SK-N-SH (cell line): ENCODE data around the gene CHRND. TPM values are rescaled to one million over a fixed set of nuclear protein-coding genes. Genes with fewer than 3 reads are reported as not detected.

Experiments used
- CTCF ChIA-PET: fragments of 300-600, 350-600 bp; formaldehyde crosslinking; extraction: SDS; loops from one replicate; lab custom pipeline; 2021; lab: Yijun Ruan, JAX
- POLR2A ChIA-PET: fragments of 350-600 bp; sonication (Branson Sonifier 250); formaldehyde crosslinking; extraction: SDS; loops from one replicate; lab custom pipeline; 2020; ENCODE audit warnings: antibody characterized with exemption, inconsistent platforms; lab: Yijun Ruan, JAX
- DNase-seq: peaks from one replicate; pipeline ENCODE4 v3.0.0; 2012
- H2AFZ ChIP-seq: fragments of 200-600 bp; sonication (generic); 2 replicates; pipeline ENCODE4 v1.8.1; 2016; ENCODE audit warnings: antibody characterized with exemption, mild to moderate bottlenecking, low read depth
- H3F3A ChIP-seq: fragments of 200-600 bp; sonication (generic); replicated peaks from 2 replicates; pipeline ENCODE3; 2016; ENCODE audit warnings: antibody characterized with exemption, mild to moderate bottlenecking; ENCODE audit not compliant: insufficient read depth
- H3K27ac ChIP-seq, 2 experiments: fragments of 200-500 bp in 1 of 2; fragments of 200-600 bp in 1 of 2; sonication (Bioruptor generic) in 1 of 2; sonication (generic), shearing (Covaris generic) in 1 of 2; 2 replicates each; pipeline versions ENCODE4 v1.5.1 to v1.6.1; 2014 to 2016; ENCODE audit warnings: low read depth in 2 of 2, inconsistent platforms in 1 of 2, low read length in 1 of 2, mild to moderate bottlenecking in 1 of 2, mixed read lengths in 1 of 2
- H3K27me3 ChIP-seq: fragments of 200-600 bp; sonication (generic), shearing (Covaris generic); 2 replicates; pipeline ENCODE4 v1.6.1; 2016; ENCODE audit warnings: mixed run types; ENCODE audit not compliant: insufficient read depth
- H3K36me3 ChIP-seq, 2 experiments: fragments of 200-500 bp in 1 of 2; fragments of 200-600 bp in 1 of 2; sonication (Bioruptor generic) in 1 of 2; sonication (generic) in 1 of 2; replicated peaks in 1 of 2; 2 replicates each; pipeline versions ENCODE3 to v1.5.1; 2014 to 2016; ENCODE audit warnings: low read length in 1 of 2, mild to moderate bottlenecking in 1 of 2; ENCODE audit not compliant: insufficient read depth in 2 of 2, control insufficient read depth in 1 of 2
- H3K4me1 ChIP-seq, 2 experiments: fragments of 200-500 bp in 1 of 2; fragments of 200-600 bp in 1 of 2; sonication (Bioruptor generic) in 1 of 2; sonication (generic), shearing (Covaris generic) in 1 of 2; 2 replicates each; pipeline versions ENCODE4 v1.5.1 to v1.6.1; 2014 to 2016; ENCODE audit warnings: low read depth in 1 of 2, low read length in 1 of 2, mixed run types in 1 of 2; ENCODE audit not compliant: insufficient read depth in 2 of 2, control insufficient read depth in 1 of 2
- H3K4me2 ChIP-seq: fragments of 200-600 bp; sonication (generic), shearing (Covaris generic); 2 replicates; pipeline ENCODE4 v1.6.1; 2017; ENCODE audit warnings: mixed run types
- H3K4me3 ChIP-seq, 2 experiments: fragments of 200-500 bp in 1 of 2; fragments of 200-600 bp in 1 of 2; sonication (Bioruptor generic) in 1 of 2; sonication (generic), shearing (Covaris generic) in 1 of 2; 2 replicates each; pipeline versions ENCODE4 v1.5.1 to v1.8.1; 2014 to 2016; ENCODE audit warnings: low read depth in 2 of 2, inconsistent platforms in 1 of 2, low read length in 1 of 2, mild to moderate bottlenecking in 1 of 2, mixed read lengths in 1 of 2, moderate library complexity in 1 of 2
- H3K79me2 ChIP-seq: fragments of 200-600 bp; sonication (generic); 2 replicates; pipeline ENCODE4 v1.8.1; 2017; ENCODE audit warnings: mild to moderate bottlenecking; ENCODE audit not compliant: insufficient read depth
- H3K9ac ChIP-seq: fragments of 200-600 bp; sonication (generic); 2 replicates; pipeline ENCODE4 v1.6.1; 2017; ENCODE audit warnings: mixed run types
- H3K9me2 ChIP-seq: fragments of 200-600 bp; sonication (generic); 2 replicates; pipeline ENCODE4 v1.6.1; 2017; ENCODE audit warnings: mixed run types
- H3K9me3 ChIP-seq: fragments of 200-600 bp; sonication (generic); 2 replicates; pipeline ENCODE4 v1.6.1; 2017; ENCODE audit warnings: mixed run types, mild to moderate bottlenecking, moderate library complexity
- H4K20me1 ChIP-seq: fragments of 200-600 bp; sonication (generic); 2 replicates; pipeline ENCODE4 v1.6.1; 2017; ENCODE audit warnings: mild to moderate bottlenecking, mixed run types; ENCODE audit not compliant: insufficient read depth
- CHD2 ChIP-seq: fragments of 150-350 bp; IDR thresholded peaks from 2 replicates; pipeline ENCODE4 v1.6.1; 2018; ENCODE audit warnings: low read length; ENCODE audit not compliant: partially characterized antibody
- ELF1 ChIP-seq: IDR thresholded peaks from 2 replicates; pipeline ENCODE4 v1.4.0; 2012
- EP300 ChIP-seq, 2 experiments: IDR thresholded peaks; 2 replicates each; pipeline versions ENCODE4 v1.4.0 to v1.6.1; 2012; ENCODE audit warnings: borderline replicate concordance in 1 of 2, low read depth in 1 of 2, low read length in 1 of 2
- EZH2phosphoT487 ChIP-seq: fragments of 200-600 bp; sonication (generic); IDR thresholded peaks from 2 replicates; pipeline ENCODE4 v1.6.1; 2017; ENCODE audit warnings: low read depth, mixed run types, mild to moderate bottlenecking, antibody characterized with exemption, moderate library complexity, borderline replicate concordance
- FOSL2 ChIP-seq: IDR thresholded peaks from 2 replicates; pipeline ENCODE4 v1.4.0; 2012; ENCODE audit warnings: low read depth, mild to moderate bottlenecking, moderate library complexity, borderline replicate concordance
- FOXJ3 ChIP-seq: sonication (generic); formaldehyde crosslinking; IDR thresholded peaks from 2 replicates; pipeline ENCODE4 v1.5.1; 2020; ENCODE audit warnings: mild to moderate bottlenecking, missing genetic modification reagents
- FOXM1 ChIP-seq: IDR thresholded peaks from 2 replicates; pipeline ENCODE4 v1.4.0; 2012; ENCODE audit warnings: low read depth, mild to moderate bottlenecking
- GATA2 ChIP-seq: sonication (generic); formaldehyde crosslinking; IDR thresholded peaks from 2 replicates; pipeline ENCODE4 v1.5.0; 2020; ENCODE audit warnings: mild to moderate bottlenecking, missing genetic modification reagents
- MEF2A ChIP-seq: IDR thresholded peaks from 2 replicates; pipeline ENCODE4 v1.4.0; 2012; ENCODE audit warnings: low read depth, borderline replicate concordance
- POLR2AphosphoS5 ChIP-seq: IDR thresholded peaks from 2 replicates; pipeline ENCODE4 v1.6.1; 2012; ENCODE audit warnings: low read depth, low read length
- RAD21 ChIP-seq: IDR thresholded peaks from 2 replicates; pipeline ENCODE4 v1.6.1; 2012; ENCODE audit warnings: mild to moderate bottlenecking, low read length
- RCOR1 ChIP-seq: fragments of 150-350 bp; IDR thresholded peaks from 2 replicates; pipeline ENCODE4 v1.6.1; 2017; ENCODE audit warnings: antibody characterized with exemption, low read length
- RFX5 ChIP-seq: IDR thresholded peaks from 2 replicates; pipeline ENCODE4 v1.6.1; 2012; ENCODE audit warnings: mild to moderate bottlenecking, improper control_type of control experiment, low read length
- RXRA ChIP-seq: IDR thresholded peaks from 2 replicates; pipeline ENCODE4 v1.4.0; 2012; ENCODE audit warnings: low read depth, mild to moderate bottlenecking, borderline replicate concordance
- SIN3A ChIP-seq: IDR thresholded peaks from 2 replicates; pipeline ENCODE4 v1.6.1; 2012; ENCODE audit warnings: low read depth, mild to moderate bottlenecking, low read length, moderate library complexity, borderline replicate concordance
- TAF1 ChIP-seq: IDR thresholded peaks from 2 replicates; pipeline ENCODE4 v1.6.1; 2012; ENCODE audit warnings: low read depth, mild to moderate bottlenecking, low read length, moderate library complexity, borderline replicate concordance
- TCF12 ChIP-seq: IDR thresholded peaks from 2 replicates; pipeline ENCODE4 v1.4.0; 2012
- YY1 ChIP-seq: IDR thresholded peaks from 2 replicates; pipeline ENCODE4 v1.4.0; 2012; ENCODE audit warnings: low read depth, mild to moderate bottlenecking
- WGBS: methylation state at CpG from one replicate; pipeline ENCODE4 v1.1.6; 2017; ENCODE audit warnings: low lambda C conversion rate; 5-methylcytosine and 5-hydroxymethylcytosine counted together
- polyA plus RNA-seq, 3 experiments: library from polyadenylated mRNA; depleted of rRNA; stranded (reverse); fragments of >200 nt; gene quantifications; 2 replicates each; pipeline ENCODE4 v1.2.3, GENCODE V29; 2012
- TF ChIP-seq, protein P1 (sequence below): IDR thresholded peaks from 2 replicates; pipeline ENCODE4 v1.6.1; 2012; ENCODE audit warnings: mild to moderate bottlenecking, low read depth, low read length, moderate library complexity
- TF ChIP-seq, protein P2 (sequence below): IDR thresholded peaks from 2 replicates; pipeline ENCODE4; 2012
- TF ChIP-seq, protein P3 (sequence below): fragments of 150-350 bp; IDR thresholded peaks from 2 replicates; pipeline ENCODE4 v1.6.1; 2016; ENCODE audit warnings: mild to moderate bottlenecking, low read depth, low read length
- TF ChIP-seq, protein P4 (sequence below): IDR thresholded peaks from 2 replicates; pipeline ENCODE4 v1.4.0; 2012; ENCODE audit warnings: low read depth, borderline replicate concordance

The CHRND gene
- polyA plus RNA-seq, 1 of the 3 experiments (the other 2 are of a cell fraction) = 0.12 TPM

DNA sequence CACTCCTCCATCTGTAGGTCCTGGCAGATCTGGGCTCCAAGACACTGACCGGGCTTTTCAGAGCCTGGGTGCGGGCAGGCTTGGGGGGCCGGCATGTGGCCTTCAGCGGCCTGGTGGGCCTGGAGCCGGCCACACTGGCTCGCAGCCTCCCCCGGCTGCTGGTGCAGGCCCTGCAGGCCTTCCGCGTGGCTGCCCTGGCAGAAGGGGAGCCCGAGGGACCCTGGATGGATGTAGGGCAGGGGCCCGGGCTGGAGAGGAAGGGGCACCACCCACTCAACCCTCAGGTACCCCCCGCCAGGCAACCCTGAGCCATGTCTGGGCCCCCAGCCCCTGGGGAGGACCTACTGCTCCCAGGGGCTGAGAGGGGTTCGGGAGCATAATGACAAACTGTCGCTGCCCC lies 761 bp upstream of the CHRND start (continued):
- TF ChIP-seq, protein P1, sequence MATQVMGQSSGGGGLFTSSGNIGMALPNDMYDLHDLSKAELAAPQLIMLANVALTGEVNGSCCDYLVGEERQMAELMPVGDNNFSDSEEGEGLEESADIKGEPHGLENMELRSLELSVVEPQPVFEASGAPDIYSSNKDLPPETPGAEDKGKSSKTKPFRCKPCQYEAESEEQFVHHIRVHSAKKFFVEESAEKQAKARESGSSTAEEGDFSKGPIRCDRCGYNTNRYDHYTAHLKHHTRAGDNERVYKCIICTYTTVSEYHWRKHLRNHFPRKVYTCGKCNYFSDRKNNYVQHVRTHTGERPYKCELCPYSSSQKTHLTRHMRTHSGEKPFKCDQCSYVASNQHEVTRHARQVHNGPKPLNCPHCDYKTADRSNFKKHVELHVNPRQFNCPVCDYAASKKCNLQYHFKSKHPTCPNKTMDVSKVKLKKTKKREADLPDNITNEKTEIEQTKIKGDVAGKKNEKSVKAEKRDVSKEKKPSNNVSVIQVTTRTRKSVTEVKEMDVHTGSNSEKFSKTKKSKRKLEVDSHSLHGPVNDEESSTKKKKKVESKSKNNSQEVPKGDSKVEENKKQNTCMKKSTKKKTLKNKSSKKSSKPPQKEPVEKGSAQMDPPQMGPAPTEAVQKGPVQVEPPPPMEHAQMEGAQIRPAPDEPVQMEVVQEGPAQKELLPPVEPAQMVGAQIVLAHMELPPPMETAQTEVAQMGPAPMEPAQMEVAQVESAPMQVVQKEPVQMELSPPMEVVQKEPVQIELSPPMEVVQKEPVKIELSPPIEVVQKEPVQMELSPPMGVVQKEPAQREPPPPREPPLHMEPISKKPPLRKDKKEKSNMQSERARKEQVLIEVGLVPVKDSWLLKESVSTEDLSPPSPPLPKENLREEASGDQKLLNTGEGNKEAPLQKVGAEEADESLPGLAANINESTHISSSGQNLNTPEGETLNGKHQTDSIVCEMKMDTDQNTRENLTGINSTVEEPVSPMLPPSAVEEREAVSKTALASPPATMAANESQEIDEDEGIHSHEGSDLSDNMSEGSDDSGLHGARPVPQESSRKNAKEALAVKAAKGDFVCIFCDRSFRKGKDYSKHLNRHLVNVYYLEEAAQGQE = no peak
- TF ChIP-seq RCOR1 (no peak), FOXM1 (no peak), MEF2A (no peak), TCF12 (no peak), FOXJ3 (no peak)
- TF ChIP-seq, protein P2, sequence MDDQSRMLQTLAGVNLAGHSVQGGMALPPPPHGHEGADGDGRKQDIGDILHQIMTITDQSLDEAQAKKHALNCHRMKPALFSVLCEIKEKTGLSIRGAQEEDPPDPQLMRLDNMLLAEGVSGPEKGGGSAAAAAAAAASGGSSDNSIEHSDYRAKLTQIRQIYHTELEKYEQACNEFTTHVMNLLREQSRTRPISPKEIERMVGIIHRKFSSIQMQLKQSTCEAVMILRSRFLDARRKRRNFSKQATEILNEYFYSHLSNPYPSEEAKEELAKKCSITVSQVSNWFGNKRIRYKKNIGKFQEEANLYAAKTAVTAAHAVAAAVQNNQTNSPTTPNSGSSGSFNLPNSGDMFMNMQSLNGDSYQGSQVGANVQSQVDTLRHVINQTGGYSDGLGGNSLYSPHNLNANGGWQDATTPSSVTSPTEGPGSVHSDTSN = no peak
- TF ChIP-seq, protein P3, sequence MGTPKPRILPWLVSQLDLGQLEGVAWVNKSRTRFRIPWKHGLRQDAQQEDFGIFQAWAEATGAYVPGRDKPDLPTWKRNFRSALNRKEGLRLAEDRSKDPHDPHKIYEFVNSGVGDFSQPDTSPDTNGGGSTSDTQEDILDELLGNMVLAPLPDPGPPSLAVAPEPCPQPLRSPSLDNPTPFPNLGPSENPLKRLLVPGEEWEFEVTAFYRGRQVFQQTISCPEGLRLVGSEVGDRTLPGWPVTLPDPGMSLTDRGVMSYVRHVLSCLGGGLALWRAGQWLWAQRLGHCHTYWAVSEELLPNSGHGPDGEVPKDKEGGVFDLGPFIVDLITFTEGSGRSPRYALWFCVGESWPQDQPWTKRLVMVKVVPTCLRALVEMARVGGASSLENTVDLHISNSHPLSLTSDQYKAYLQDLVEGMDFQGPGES = no peak
- TF ChIP-seq, protein P4, sequence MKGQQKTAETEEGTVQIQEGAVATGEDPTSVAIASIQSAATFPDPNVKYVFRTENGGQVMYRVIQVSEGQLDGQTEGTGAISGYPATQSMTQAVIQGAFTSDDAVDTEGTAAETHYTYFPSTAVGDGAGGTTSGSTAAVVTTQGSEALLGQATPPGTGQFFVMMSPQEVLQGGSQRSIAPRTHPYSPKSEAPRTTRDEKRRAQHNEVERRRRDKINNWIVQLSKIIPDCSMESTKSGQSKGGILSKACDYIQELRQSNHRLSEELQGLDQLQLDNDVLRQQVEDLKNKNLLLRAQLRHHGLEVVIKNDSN = no peak

DNA sequence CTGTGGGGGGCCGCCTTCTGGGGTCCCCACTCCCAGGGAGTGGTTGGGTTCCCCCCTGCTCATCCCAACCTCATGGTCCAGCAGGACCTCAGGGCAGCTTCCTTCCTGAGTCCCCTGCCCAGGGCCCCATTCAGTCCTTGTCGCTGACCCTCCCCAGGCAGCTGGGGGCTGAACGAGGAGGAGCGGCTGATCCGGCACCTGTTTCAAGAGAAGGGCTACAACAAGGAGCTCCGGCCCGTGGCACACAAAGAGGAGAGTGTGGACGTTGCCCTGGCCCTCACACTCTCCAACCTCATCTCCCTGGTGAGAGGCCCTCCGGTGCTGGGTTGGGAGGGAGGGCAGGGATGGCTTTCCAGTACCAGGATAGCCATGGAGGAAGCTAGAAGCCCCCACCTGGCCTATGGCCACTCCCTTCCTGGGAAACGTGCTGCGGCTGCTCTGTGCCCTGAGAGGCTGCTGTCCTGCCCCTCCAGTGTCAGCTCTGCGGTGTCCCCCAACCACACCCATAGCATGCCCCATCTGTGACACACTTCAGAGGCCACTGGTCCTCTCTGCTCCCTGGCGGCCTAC lies 497 bp downstream of the CHRND start:
- H3K36me3 ChIP-seq = no peaks in the 10 kb centered on the region
- H3K79me2 ChIP-seq = no peaks in the 10 kb centered on the region
- H3K9me3 ChIP-seq = no peaks in the 10 kb centered on the region
- WGBS = 82% methylated on average over 7 of the region's 13 CpGs
- H3K9me2 ChIP-seq = no peaks in the 10 kb centered on the region
- H4K20me1 ChIP-seq = no peaks in the 10 kb centered on the region
- no peak overlapping the region for H3K4me3 ChIP-seq
- H3K9ac ChIP-seq = no peak overlapping the region
- no peaks in the 10 kb centered on the region for H3F3A ChIP-seq
- H2AFZ ChIP-seq = no peak overlapping the region
- no peak overlapping the region for H3K27ac ChIP-seq
- H3K4me1 ChIP-seq = peaks cover 0 to 23% of the 10 kb centered on the region in 2 experiments; a peak in 1 of 4 replicates
- no peak for DNase-seq
- POLR2A ChIA-PET = no interaction called here
- H3K4me2 ChIP-seq = no peak overlapping the region
- no peak for TF ChIP-seq SIN3A
- no peak for TF ChIP-seq EZH2phosphoT487
- TF ChIP-seq GATA2 (CRISPR knock-in tag) = no peak
- TF ChIP-seq CHD2 = no peak
- no peak for TF ChIP-seq ELF1
- no peak for TF ChIP-seq RFX5
- no peak for TF ChIP-seq YY1
- TF ChIP-seq RAD21 = no peak
- TF ChIP-seq FOSL2 = no peak
- TF ChIP-seq RXRA = no peak
- TF ChIP-seq TAF1 = no peak
- TF ChIP-seq, protein P3 = no peak
- no peak for TF ChIP-seq EP300 (IDR thresholded peaks at IDR 0.05; ENCODE audit: borderline replicate concordance in 1 of 2, low read depth in 1 of 2, low read length in 1 of 2)
- no peak for TF ChIP-seq POLR2AphosphoS5
- peaks cover 24% of the 10 kb centered on the region for H3K27me3 ChIP-seq
- CTCF ChIA-PET = interaction anchor here (1.6 to 9.7 kb wide), 3 partner anchors 11 to 78 kb away, joined by 6 to 196 read pairs (median 7); no protein-coding TSS in a partner anchor
